ENCODE measurements around the gene TMEM42.
A peak's percentile ranks its signal among the peaks of the same experiment; 100 is the strongest.

TMEM42 gene

DNA sequence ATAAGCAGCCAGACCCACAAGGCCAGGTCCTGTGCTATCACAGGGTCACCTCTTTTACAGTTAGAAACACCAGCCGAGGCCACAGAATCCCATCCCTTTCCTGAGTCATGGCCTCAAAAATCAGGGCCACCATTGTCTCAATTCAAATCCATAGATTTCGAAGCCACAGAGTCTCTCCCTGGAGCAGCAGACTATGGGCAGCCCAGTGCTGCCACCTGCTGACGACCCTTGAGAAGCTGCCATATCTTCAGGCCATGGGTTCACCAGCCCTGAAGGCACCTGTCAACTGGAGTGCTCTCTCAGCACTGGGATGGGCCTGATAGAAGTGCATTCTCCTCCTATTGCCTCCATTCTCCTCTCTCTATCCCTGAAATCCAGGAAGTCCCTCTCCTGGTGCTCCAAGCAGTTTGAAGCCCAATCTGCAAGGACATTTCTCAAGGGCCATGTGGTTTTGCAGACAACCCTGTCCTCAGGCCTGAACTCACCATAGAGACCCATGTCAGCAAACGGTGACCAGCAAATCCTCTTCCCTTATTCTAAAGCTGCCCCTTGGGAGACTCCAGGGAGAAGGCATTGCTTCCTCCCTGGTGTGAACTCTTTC is 52.3 kb downstream of the TMEM42 start:
- Histone ChIP-seq H2AK5ac (ENCODE audit: low read length, severe bottlenecking) (no peak overlapping the region), H3K4me3 (ENCODE audit: insufficient read depth in 1 of 2, low read depth in 1 of 2, low read length in 2 of 2) (no peak overlapping the region), H3K79me1 (replicated peaks; ENCODE audit: low read length, poor library complexity, severe bottlenecking) (no peaks in the 10 kb centered on the region), H2BK5ac (ENCODE audit: low read depth, low read length, poor library complexity, severe bottlenecking) (no peak overlapping the region), H3K23ac (ENCODE audit: low read length in 2 of 2) (no peak overlapping the region), H2BK15ac (ENCODE audit: low read depth, poor library complexity, severe bottlenecking) (no peak overlapping the region), H2BK120ac (ENCODE audit: low read depth, low read length) (no peak overlapping the region), H4K8ac (ENCODE audit: low read length) (no peak overlapping the region), H3K18ac (ENCODE audit: low read depth in 1 of 2, low read length in 2 of 2) (no peak overlapping the region), H3K36me3 (ENCODE audit: control insufficient read depth in 1 of 2, insufficient read depth in 2 of 2, low read depth in 1 of 2, low read length in 2 of 2) (peaks cover 7 to 19% of the 10 kb centered on the region in 2 experiments), H3K4me1 (ENCODE audit: control insufficient read depth, insufficient read depth, low read depth, low read length) (no peaks in the 10 kb centered on the region), H2BK12ac (ENCODE audit: low read length in 2 of 2) (no peak overlapping the region), H3K14ac (ENCODE audit: low read length in 2 of 2) (no peak overlapping the region), H3K27me3 (ENCODE audit: control insufficient read depth in 1 of 2, insufficient read depth in 1 of 2, low read length in 2 of 2) (peaks cover 0 to 14% of the 10 kb centered on the region in 2 experiments), H2AFZ (ENCODE audit: low read depth, low read length) (no peak overlapping the region), H3K4ac (ENCODE audit: low read depth in 1 of 2, low read length in 2 of 2) (no peak overlapping the region), H3K27ac (ENCODE audit: low read length, poor library complexity, severe bottlenecking) (no peak overlapping the region), H3K9ac (ENCODE audit: low read length) (no peak overlapping the region), H4K91ac (ENCODE audit: low read length) (no peak overlapping the region), H3K4me2 (ENCODE audit: low read length, poor library complexity, severe bottlenecking) (no peak overlapping the region), H3K9me3 (ENCODE audit: control insufficient read depth, low read length) (peaks cover 21% of the 10 kb centered on the region)
- peak; percentile 66 for DNase-seq
- 34% methylated on average over 4 of the region's 4 CpGs for WGBS

DNA sequence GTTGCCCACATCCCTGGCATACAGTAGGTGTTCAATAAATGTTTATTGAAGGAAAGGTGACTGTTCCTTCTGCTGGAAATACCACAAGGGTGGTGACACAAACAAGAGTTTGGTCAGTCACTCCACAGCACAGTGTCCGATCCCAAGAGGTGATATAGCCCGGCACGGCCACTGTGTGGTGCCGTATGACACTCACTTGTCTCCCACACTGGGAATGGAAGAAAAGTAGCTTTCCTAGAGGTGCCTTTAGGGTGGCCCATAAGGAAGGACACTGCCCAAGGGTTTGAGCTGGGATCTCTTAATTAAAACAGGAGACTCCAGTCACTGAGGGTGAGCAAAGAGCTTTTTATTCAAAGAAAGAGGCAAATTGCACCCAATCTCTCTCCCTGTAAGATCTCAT is 53.2 kb downstream of the TMEM42 start:
- H3K79me1 ChIP-seq (replicated peaks; ENCODE audit: low read length, poor library complexity, severe bottlenecking): no peaks in the 10 kb centered on the region
- H2BK5ac ChIP-seq (ENCODE audit: low read depth, low read length, poor library complexity, severe bottlenecking): no peak overlapping the region
- no peak overlapping the region for H3K27ac ChIP-seq (ENCODE audit: low read length, poor library complexity, severe bottlenecking)
- H2AFZ ChIP-seq (ENCODE audit: low read depth, low read length): no peak overlapping the region
- H3K23ac ChIP-seq (ENCODE audit: low read length in 2 of 2): no peak overlapping the region
- no peak overlapping the region for H2BK15ac ChIP-seq (ENCODE audit: low read depth, poor library complexity, severe bottlenecking)
- H2BK12ac ChIP-seq (ENCODE audit: low read length in 2 of 2): no peak overlapping the region
- H3K4ac ChIP-seq (ENCODE audit: low read depth in 1 of 2, low read length in 2 of 2): no peak overlapping the region
- peaks cover 0 to 5% of the 10 kb centered on the region in 2 experiments for H3K27me3 ChIP-seq (ENCODE audit: control insufficient read depth in 1 of 2, insufficient read depth in 1 of 2, low read length in 2 of 2)
- H3K9me3 ChIP-seq (ENCODE audit: control insufficient read depth, low read length): peaks cover 13% of the 10 kb centered on the region
- H3K18ac ChIP-seq (ENCODE audit: low read depth in 1 of 2, low read length in 2 of 2): no peak overlapping the region
- H4K8ac ChIP-seq (ENCODE audit: low read length): no peak overlapping the region
- no peak overlapping the region for H2BK120ac ChIP-seq (ENCODE audit: low read depth, low read length)
- H3K4me1 ChIP-seq (ENCODE audit: control insufficient read depth, insufficient read depth, low read depth, low read length): no peaks in the 10 kb centered on the region
- H3K4me3 ChIP-seq (ENCODE audit: insufficient read depth in 1 of 2, low read depth in 1 of 2, low read length in 2 of 2): no peak overlapping the region
- no peak overlapping the region for H2AK5ac ChIP-seq (ENCODE audit: low read length, severe bottlenecking)
- 67% methylated on average over 4 of the region's 4 CpGs for WGBS
- no peak overlapping the region for H3K14ac ChIP-seq (ENCODE audit: low read length in 2 of 2)
- no peak for DNase-seq
- no peak overlapping the region for H4K91ac ChIP-seq (ENCODE audit: low read length)
- no peak overlapping the region for H3K4me2 ChIP-seq (ENCODE audit: low read length, poor library complexity, severe bottlenecking)
- H3K9ac ChIP-seq (ENCODE audit: low read length): no peak overlapping the region
- H3K36me3 ChIP-seq (ENCODE audit: control insufficient read depth in 1 of 2, insufficient read depth in 2 of 2, low read depth in 1 of 2, low read length in 2 of 2): peaks cover 12 to 19% of the 10 kb centered on the region in 2 experiments

All from mesenchymal stem cell (in vitro differentiated cells and primary cell).